Measurements from ENCODE around the gene YOD1.

YOD1 gene

DNA sequence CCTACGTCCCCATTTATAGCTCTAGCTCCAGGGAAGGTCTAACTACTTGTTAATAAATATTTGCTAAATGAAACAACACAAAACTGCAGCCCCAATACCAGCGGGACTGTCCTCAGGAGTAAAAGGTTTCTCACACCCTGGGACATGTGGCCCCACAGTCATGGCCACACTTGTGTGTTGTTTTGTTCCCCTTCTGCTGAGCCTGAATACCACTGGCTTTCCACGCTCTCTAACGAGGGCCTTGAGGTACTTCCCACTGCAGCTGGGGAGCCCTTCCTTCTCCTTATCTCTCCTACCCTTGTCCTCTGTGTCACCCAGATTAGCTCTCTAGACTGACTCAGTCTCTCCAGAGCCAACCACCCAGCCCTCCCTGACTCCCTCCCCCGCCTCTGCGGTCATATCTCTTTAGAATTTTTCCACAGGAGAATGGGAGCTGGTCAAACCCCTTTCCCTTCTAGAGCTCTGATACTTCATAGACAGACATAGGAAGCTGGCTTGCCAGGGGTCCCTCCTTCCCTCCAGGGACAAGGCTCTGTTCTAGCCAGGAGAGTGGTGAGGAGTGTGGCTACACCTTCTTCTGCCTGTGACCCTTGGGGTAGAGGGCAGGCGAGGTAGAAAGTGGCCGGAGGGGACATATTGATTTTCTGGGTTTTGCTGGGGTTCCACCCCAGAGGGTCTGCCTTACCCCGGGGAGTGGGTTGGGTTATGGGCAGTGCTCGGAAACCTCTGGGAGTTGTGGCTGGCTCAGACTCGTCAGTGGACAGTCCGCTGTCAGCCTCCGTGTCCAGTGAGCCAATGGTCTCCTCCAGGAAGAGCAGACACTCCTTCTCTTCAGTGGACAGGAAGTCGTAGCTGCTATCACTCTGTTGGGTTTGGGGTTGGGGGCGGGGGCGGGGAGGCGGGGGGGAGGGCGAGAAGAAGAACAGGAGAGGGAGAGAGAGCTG is 26.5 kb downstream of the YOD1 start:
- no peak for DNase-seq

DNA sequence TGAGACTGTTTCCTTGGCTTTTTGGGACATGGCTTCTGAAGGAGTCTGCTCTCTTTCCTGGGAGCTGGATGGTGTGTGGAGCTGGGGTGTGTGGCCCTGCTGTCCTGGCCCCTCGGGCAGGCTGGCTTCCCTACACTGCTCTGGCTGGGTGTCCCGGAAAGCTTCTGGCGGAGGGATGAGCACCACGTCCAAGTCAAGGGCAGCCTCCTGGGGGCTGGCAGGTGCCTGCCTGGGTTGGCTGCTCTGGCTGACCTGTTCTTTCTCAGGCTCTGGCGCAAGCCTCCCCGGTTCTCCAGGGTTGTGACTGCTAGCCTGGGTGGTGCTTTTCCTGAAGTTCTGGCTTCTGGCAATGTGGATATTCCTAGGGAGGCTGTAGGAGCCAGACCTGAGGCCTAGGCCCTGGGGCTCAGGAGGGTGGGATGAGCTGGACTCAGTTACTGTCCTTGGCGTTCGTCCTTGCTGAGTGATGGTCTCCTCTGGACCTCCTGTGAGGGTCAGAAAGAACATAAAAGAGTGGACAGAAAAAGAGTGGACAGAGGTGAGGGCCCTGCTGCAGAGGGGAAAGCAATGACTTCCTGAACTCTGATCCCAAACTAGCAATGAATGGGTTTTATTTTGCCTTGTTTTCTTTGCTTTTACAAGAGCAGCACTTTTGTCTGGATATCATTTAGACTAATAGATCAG is 27.9 kb downstream of the YOD1 start:
- DNase-seq = no peak

DNA sequence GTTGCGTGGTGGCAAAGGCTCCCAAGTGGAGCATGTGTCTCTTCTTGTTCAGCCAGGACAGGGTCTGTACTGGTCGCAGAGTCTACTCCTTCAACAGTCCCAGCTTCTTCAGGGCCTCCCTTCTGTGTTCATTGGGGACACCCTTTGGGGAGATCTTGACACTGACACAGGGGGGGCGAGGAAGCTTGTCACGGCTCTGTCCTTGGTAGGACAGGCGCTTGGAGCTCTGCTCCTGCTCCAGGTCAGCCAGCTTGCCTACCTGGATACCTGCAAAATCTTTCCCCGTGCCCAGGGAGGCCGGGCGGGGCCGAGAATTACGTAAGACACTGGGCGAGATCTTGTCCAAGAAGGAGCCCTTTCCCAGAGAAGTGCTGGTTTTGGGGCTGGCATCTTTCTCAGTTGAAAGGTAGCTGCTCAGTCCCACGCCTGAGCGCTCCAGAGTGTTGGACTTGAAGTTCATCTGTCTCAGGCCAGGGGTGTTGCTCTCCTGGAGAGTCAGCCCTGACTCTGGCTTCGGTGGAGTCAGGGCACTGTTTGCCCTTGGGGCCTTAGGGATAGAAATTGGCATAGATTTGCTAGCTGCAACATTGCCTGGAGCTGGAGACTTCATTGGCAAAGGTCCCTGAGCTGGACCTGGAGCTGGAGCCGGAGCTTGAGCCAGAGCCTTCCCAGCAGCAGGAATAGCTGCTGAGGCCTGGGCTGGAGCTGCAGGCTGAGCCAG is 29.0 kb downstream of the YOD1 start:
- DNase-seq = no peak

DNA sequence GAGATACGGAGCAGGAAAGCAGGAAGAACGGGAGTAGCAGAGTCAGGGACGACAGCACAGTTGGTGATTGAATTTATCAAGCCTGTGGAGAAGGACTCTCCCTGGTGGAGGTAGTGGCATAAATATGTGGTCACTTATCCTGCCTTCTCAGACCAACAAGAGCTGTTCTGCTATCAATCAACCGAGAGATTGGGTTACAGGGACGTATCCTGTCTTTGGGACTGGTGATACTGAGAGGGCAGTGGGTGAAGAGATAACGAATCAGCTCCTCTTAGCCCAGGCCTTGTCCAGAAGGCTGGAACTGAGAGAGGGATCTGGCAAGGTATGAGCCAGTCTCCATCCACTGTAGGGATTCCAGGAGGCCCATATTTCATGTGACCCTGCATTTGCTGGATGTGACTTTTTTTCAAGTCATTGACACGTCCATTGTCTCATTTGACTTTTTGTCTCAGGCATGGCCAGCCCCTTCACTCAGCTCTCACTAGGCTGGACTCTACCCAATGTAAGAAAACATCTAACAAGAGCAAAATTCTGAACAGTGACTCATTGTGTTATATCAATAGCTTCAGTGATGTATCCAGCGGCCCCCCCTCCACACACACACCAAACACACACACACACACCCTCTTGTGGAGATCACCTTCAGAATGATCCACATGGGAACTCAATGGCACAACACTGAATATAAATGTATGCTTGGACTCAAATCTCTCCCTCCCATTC is 29.7 kb downstream of the YOD1 start:
- DNase-seq = no peak

DNA sequence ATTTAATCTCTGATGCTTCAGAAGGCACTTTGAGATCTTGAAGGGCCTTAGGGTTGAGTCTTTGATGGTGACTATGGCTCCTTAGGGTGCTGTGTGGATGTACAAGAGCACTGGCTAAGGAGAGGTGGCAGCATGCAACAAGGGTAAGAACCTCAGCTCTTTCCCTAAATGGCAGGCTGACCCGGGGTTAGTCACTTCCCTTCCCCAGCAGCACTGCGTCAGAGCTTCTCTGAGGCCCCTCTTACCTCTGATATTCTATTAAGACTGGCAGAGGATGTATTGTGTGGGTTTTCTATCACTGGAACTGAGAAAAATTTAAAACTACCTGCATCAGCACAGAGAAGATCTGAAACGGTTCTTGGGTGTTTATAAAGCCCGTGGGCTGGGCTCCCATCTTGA is 30.3 kb downstream of the YOD1 start:
- no peak for DNase-seq

DNA sequence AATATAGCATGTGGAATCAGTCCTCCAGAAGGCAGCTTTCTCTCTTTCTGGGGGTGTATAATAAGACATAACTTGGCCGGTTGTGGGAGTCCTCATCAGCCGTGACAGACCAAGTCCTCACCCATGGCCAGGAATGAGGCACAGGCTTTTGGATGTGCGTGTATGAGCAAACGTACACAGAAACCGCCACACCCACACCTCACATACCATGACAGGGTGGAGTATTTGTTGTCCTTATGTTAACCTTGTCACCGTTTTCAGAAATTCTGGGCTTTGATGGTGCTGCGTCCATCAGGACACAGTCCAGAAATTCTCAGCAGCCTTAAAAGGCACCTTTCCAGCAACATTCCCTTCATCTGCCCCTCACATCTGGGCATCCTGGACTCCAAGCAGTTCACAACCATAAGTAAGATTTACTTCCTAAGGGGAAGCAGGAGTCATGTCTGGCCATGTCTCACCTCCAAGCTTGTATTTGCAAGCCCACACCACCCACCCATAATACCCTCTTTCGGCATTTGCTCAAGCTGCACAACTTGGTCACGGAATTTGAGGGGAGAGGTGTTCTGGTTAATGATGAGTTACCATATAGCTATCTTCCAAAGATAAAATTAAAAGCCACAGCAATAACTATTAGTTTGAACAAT is 30.8 kb downstream of the YOD1 start:
- DNase-seq = no peak

DNA sequence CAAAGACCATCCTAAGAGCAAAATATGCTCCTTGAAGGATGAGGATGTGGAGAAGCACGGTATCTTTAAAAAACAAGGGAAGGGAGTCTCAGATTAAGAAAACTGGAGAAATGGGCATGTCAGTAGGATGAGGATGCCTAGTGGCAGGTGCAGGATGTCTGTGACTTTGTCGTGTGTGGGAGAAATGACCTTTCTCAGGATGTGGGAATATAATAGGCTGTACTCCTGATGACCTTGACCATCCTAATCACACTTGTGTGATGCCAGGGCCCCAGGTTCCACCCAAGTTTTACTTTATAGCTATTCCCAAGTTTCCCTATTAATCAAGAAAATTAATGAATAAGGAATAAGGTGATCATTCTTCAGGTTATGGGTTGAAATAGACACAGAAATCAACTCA is 31.3 kb downstream of the YOD1 start:
- no peak for DNase-seq

DNA sequence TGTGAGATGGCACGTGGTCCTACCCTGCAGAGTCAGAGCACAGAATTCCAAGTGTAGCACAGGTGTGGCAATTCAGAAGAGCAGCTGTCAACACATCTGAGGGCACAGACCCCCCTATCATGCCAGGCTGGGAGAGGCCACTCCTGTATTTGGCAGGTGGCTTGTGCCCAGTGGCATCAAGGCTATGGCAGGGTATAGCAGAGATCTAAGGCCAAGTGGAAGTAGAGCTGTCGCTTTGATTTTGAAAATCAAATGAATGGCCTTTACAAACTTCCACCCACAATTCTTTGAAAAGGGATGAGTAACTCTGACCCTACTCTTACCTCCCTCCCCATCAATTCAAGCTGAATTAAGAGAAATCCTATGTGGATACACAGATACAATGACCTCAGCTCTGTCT is 31.8 kb downstream of the YOD1 start:
- DNase-seq = no peak

DNA sequence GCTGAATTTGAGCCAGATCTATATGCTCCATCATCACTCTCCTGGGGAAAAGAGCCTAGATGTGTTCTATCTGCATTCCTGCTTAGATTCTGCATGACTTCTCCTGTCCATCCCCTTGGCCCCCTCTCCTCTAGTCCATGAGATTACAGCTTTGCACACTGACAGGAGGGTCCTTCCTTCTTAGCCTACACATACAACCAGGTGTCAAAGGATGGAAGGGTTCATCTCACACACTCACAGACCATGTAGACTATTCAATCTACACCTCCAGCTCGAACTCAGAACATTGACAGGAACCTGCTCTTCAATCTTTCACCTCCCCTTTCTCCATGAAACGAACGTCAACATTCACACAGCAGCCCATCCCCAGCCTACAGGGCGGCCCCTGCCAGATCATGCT is 32.3 kb downstream of the YOD1 start:
- DNase-seq = no peak

DNA sequence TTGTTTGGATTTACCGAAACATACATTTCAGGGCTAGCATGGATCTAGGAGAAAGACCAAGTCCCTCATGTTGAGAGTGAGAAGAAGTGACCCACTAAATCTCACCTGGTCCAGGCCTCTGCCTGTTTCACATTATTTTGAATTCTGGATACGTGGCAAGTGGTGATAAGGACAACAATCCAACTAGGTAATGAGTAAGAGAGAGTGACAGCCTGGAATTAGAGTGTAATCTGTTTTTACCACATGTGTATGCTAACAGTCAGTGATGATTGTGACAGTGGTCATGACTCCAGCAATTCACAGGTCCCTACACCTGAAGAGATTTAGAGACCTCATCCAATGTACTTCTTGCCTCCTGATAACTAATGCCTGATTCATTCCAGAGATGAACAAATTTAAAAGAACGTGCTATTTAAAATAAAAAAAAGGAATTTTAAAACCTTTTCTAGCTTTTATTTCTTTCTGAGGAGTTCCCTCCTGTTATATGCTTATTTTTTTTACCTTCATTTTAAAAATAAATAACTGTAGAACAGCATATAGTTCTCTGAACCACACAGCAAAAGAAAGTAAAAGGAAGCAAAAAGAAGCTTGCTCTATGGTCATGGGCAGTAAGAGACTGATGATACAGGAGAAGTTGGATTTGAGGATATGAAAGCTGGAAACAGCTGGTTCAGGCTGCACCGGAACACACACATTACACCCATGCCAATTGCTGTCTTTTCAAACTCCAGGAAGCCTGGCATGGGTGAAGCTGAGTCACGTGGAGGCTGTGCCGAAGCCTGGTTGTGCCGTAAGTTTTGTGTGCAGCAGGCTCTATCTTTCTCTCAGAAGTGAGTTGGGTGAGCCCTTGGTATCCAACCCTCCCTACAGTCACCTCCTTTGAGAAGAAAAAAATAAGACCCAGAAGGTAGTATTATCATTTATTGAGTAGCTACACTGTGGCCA is 33.1 kb downstream of the YOD1 start:
- no peak for DNase-seq

DNA sequence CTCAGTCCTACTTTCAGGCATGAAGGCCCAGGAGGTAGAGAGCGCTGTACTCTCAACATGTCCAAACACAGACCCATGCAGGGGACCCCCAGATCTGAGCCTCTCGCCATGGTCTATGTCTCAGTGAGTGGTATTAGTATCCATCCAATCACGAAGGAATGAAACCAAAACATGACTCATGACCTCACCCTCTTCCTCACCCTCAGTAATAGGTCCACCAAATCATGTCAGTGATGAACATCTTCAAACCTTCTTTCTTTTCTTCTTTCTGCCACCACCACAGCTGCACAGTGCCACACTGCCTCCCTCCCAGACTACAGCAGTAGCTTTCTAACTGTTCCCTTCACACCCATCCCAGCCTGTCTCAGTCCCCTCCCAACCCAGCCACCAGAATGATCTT is 35.2 kb downstream of the YOD1 start:
- DNase-seq = no peak

DNA sequence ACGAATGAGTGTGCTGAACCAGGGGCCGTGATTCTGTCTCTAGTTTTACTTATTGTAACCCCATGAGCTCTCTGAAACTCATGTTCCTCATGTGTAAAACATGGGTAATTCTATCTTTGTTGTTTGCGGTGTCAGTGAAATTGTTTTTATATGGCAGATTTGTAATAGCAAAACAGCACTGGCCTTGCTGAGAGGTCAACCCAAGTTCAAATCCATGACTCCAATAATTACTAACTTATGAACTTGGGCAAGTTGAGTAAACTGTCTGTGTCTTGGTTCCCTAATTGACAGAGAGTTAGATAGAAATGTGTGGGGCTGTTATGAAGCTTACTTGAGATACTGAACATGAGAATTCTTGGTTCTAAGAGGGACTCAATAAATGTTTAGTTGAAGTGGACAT is 36.3 kb downstream of the YOD1 start:
- DNase-seq = no peak

DNA sequence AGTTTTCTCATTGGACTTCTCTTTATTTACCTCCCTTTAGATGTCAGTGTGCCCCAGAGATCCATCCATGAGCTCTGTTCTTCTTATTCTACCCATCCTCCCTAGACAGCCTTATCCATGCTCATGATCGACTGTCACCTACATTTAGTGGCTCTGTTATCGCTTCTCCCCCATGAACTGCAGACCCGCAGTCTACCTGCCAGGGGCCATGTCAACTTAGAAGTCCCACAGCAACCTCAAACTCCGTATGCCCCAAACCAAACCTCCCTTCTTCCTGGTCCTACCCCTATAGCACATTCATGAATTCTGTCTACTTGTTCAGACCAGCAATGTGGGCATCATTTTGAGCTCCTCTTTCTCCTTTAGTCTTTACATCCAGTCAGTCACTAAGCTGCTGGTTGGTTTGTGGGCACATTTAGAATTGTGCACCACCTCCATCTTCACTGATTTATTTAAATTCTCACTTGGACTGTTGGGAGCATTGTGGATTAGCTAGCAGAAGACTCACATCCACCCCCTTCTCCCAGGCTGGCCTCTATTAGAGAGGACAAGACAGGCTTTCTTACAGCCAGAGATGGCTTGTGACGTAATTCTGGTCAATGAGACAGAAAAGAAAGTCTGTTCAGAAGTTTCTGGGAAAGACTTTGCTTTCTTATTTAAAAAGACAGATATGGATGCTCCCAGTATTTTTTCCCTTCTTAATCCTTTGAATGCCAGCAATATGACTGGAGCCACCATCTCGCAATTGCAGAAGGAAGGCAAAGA is 37.5 kb downstream of the YOD1 start:
- DNase-seq = no peak

DNA sequence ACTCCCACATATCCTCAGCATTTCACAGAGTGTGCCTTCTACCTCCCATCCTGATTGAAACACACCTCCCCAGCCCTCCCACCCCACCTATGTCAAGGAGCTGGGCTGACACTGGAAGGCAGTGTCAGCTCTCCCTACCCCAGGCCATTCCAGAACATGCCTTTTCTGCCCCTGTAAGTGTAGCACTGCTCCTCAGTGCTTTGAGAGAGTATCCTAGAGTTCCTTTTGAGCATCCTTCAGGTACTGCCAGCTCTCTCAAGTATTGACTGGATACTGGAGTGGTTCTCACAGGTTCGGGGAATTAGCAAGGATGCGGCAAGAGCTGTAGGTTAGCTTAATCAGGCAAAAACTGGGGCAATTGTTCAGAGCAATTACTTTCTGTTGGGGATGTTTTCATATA is 40.3 kb downstream of the YOD1 start:
- no peak for DNase-seq

DNA sequence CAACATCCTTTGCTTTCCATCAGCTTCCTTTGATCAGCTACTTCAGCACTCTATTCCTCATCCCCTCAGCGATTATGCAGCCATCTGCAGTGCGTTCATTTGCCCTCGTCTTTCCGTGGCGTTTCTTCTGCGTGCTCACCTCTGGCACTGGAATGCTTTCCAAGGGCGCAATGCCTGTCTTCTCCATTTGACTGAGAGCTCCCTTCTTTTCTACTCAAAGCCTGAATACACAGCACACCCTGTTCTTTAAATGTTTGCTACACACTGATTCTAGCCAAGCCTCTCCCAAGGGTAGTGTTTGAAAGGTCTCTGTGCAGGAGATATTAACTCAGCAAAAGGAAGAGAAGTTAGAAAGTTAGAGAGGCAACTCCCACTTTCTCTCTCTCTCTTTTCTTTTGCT is 41.1 kb downstream of the YOD1 start:
- DNase-seq = no peak

DNA sequence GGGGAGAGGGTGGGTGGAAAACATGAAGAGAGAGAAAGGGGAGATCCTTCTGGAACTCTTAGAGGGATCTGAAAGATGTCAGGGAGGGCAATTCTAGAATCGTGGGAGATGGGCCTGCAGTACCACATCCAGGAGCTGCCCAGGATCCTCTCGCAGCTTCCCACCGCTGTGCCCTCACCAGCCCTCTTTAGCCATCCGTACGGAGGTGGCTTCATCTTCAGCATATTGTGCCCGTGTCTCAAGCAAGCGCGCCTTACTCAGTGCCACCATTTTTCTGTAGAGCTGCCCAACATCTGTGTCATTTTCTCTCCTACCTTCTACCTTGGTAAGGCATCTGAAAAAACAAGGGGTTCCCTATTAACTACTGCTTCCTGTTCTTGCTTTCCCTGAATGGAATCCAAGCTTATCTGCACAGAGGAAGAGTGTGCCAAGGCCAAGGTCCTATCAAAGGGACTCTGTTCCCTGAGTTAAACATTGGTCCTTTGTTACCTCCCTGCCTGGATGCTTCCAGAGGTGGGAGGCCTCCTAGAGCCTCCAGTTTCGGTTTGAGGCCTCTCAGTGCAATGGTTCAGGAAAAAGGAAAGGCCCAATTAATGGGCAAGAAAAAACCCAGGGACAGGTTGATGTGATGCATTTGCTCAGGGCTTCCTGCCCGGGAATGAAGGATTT is 41.7 kb downstream of the YOD1 start:
- no peak for DNase-seq

DNA sequence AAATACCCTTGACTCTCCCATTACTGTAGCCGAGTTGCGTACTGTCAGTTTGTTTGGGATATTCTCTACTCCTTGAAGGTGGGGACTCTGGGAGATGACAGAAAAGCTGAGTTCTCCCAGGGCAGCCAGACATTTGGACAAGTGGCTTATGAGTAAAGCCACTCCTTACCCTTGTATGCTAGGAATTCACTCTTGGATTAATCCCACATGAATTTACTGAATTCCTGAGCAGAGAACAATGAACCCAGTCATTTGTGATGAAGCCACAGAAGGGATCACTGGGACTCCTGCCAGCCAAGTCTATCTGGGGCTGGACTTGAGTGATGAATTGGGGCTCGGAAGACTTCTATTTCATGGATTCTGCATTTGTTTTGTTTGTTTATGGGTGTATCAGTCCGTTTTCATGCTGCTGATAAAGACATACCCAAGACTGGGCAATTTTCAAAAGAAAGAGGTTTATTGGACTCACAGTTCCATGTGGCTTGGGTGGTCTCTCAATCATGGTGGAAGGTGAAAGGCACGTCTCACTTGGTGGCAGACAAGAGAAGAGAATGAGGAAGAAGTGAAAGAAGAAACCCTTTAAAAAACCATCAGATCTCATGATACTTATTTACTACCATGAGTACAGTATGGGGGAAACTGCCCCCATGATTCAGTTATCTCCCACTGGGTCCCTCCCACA is 43.5 kb downstream of the YOD1 start:
- no peak for DNase-seq

DNA sequence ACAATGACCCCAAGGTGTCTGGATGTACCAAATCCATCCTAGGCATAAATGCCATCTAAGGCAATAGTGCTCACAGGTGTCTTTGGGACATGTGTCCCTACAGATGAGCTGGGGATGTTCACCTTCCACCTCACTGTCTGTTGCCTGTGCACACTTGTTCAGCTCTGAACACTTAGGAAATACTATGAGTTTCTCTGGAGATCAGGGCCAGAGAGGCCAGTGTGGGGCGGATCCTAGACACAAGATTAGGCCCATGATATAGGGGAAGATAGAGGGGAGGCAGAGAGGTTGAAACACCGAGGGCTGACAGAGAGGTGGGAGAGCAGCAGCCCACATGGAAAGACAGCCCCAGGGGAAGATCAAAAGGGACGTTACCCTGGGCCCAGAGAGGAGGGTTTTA is 44.1 kb downstream of the YOD1 start:
- DNase-seq = no peak

DNA sequence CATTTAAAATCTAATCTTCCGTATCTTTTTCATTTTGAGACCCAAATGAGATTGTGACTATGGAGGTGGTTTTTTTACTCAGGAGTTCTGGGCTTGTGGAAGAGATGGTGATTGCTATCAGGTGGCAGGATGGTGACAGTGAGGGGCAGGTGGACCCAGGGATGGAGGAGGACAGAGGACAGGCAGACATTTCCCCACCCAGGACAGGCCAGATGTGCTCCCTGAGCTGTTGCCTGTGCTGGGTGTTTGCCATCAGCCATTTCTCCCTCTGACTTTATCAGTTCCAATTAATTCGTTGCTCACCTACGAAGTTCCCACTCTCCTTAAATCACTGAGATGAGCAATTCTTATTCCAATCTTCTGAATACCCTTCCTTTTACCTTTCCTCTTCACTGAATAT is 44.9 kb downstream of the YOD1 start:
- DNase-seq = no peak
